ENCODE data around the gene C1QTNF1. TPM values are rescaled to one million over a fixed set of nuclear protein-coding genes. Genes with fewer than 3 reads are reported as not detected.

Gene C1QTNF1
- total RNA-seq, 4 donors from 2014 or later = 58.8 to 135 (median 73.7) TPM

GRCh38 chr17:79026376-79027273 is 2.7 kb downstream of the C1QTNF1 start:
- Histone ChIP-seq H3K4me3 (replicated peaks in 1 of 3) (peak overlapping the region in 1 of 3 donors; percentile 63), H3K27me3 (no peaks in the 10 kb centered on the region), H3K4me1 (peaks cover 13 to 62% of the 10 kb centered on the region in 2 donors), H3K36me3 (no peaks in the 10 kb centered on the region), H3K27ac (peak overlapping the region in 2 of 3 donors; percentile 82 to 83), H3K9me3 (no peaks in the 10 kb centered on the region)
- 69% methylated on average over 16 of the region's 16 CpGs for WGBS, 2 donors
- TF ChIP-seq CTCF (IDR thresholded peaks at IDR 0.05) (no peak), POLR2A (IDR thresholded peaks at IDR 0.05) (no peak)
- no peak for DNase-seq
- intact Hi-C loops (cut with DNase I) = no loop called here

- Histone ChIP-seq H3K4me3 (replicated peaks in 1 of 3) (peak overlapping the region in 1 of 3 donors; percentile 17), H3K36me3 (no peaks in the 10 kb centered on the region), H3K27me3 (no peaks in the 10 kb centered on the region), H3K4me1 (peaks cover 13 to 55% of the 10 kb centered on the region in 2 donors), H3K27ac (peak overlapping the region; percentile 47 to 82 (median 66)), H3K9me3 (no peaks in the 10 kb centered on the region)
- 7 to 17% methylated on average over 5 to 6 of the region's 10 CpGs for WGBS, 2 donors
- TF ChIP-seq CTCF (IDR thresholded peaks at IDR 0.05) (no peak), POLR2A (IDR thresholded peaks at IDR 0.05) (no peak)
- DNase-seq = no peak
- intact Hi-C loops (cut with DNase I) = no loop called here
Measured at GRCh38 chr17:79027274-79027924, 3.4 kb downstream of the C1QTNF1 start.

DNA sequence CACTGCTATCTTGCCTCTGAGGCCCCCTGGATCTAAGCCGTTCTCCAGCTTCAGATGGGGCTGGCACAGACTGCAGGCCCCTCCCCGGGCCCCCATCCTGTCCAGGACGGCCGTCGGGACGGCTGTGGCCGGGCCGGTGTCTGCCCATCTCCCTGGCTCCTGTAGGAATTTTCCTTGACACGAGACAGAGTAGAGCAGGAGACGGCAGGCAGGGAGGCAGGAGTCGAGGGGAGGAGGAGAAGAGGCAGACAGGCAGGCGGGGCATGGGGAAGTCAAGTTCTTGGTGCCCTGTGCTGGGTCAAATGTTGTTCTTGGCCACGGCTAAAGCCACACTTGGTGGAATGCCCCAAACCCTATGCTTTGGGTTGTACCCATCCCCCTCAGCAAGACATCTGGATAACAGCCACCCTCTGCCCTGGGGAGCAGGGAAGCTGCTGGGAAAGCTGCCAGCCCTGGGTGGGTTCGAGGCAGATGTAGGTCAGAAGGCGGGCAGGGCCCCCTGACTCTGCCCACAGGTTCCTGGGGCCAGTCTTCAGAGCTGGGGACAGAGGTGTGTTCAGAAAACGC is 4.0 kb downstream of the C1QTNF1 start:
- Histone ChIP-seq H3K27me3 (no peaks in the 10 kb centered on the region), H3K27ac (peak overlapping the region; percentile 47 to 82 (median 66)), H3K9me3 (no peaks in the 10 kb centered on the region), H3K4me3 (replicated peaks in 1 of 3) (peak overlapping the region in 1 of 3 donors; percentile 17), H3K4me1 (peaks cover 13 to 50% of the 10 kb centered on the region in 2 donors), H3K36me3 (no peaks in the 10 kb centered on the region)
- 31% methylated on average over 5 to 9 of the region's 16 CpGs for WGBS, 2 donors
- intact Hi-C loops (cut with DNase I) = no loop called here
- TF ChIP-seq POLR2A (IDR thresholded peaks at IDR 0.05) (no peak), CTCF (IDR thresholded peaks at IDR 0.05) (no peak)
- DNase-seq = no peak

- Histone ChIP-seq H3K27me3 (no peaks in the 10 kb centered on the region), H3K27ac (peak overlapping the region in 2 of 3 donors; percentile 0 to 82), H3K9me3 (no peaks in the 10 kb centered on the region), H3K4me3 (replicated peaks in 1 of 3) (no peak overlapping the region), H3K4me1 (peaks cover 13 to 49% of the 10 kb centered on the region in 2 donors), H3K36me3 (no peaks in the 10 kb centered on the region)
- WGBS, 2 donors = 70 to 80% methylated on average over 16 of the region's 17 CpGs
- no peak for DNase-seq
- intact Hi-C loops (cut with DNase I) = no loop called here
- TF ChIP-seq POLR2A (IDR thresholded peaks at IDR 0.05) = no peak
- peak in 1 of 6 experiments; percentile 7 for TF ChIP-seq CTCF (IDR thresholded peaks at IDR 0.05)
Measured at GRCh38 chr17:79028496-79029326, 4.7 kb downstream of the C1QTNF1 start.

Measured in thyroid gland (tissue), 4 donors.